Nephron progenitor cell (in vitro differentiated cells): ENCODE data around the gene SLCO3A1.

Experiments used
- DNase-seq: peaks from one replicate; pipeline ENCODE4 v3.0.0; 2021
- H3K27ac Mint-ChIP-seq: 2 replicates; pipeline ENCODE4 v1.8.0; 2021; ENCODE audit warnings: mild to moderate bottlenecking, moderate library complexity, mixed read lengths
- H3K27me3 Mint-ChIP-seq: 2 replicates; pipeline ENCODE4 v1.8.0; 2021; ENCODE audit warnings: mild to moderate bottlenecking, low read depth, mixed read lengths; ENCODE audit not compliant: poor library complexity
- H3K36me3 Mint-ChIP-seq: 2 replicates; pipeline ENCODE4 v1.8.0; 2021; ENCODE audit warnings: low read depth, mixed read lengths
- H3K4me1 Mint-ChIP-seq: 2 replicates; pipeline ENCODE4 v1.8.0; 2021; ENCODE audit warnings: mixed read lengths
- H3K4me3 Mint-ChIP-seq: 2 replicates; pipeline ENCODE4 v1.8.0; 2021; ENCODE audit warnings: mild to moderate bottlenecking, moderate library complexity, mixed read lengths
- H3K9me3 Mint-ChIP-seq: 2 replicates; pipeline ENCODE4 v1.8.0; 2021; ENCODE audit warnings: mild to moderate bottlenecking, moderate library complexity, mixed read lengths
- CTCF ChIP-seq: fragments of 200-600 bp; sonication (generic); IDR thresholded peaks from 2 replicates; pipeline ENCODE4 v1.5.0; 2021; ENCODE audit warnings: antibody characterized with exemption

SLCO3A1 gene

GRCh38 chr15:91997163-91997562, 143.7 kb downstream of the SLCO3A1 start:
- Mint-ChIP-seq H3K27ac (no peak overlapping the region), H3K9me3 (peaks cover 20% of the 10 kb centered on the region), H3K4me1 (no peaks in the 10 kb centered on the region), H3K36me3 (no peaks in the 10 kb centered on the region), H3K4me3 (no peak overlapping the region), H3K27me3 (no peaks in the 10 kb centered on the region)
- no peak for DNase-seq
- TF ChIP-seq CTCF: no peak

- H3K36me3 Mint-ChIP-seq: no peaks in the 10 kb centered on the region
- TF ChIP-seq CTCF: no peak
- peaks cover 15% of the 10 kb centered on the region for H3K27me3 Mint-ChIP-seq
- H3K9me3 Mint-ChIP-seq: peaks cover 20% of the 10 kb centered on the region
- H3K27ac Mint-ChIP-seq: no peak overlapping the region
- no peaks in the 10 kb centered on the region for H3K4me1 Mint-ChIP-seq
- DNase-seq: no peak
- no peak overlapping the region for H3K4me3 Mint-ChIP-seq
These were observed 147.2 kb downstream of the SLCO3A1 start for GRCh38 chr15:92000709-92001108.

GRCh38 chr15:92001307-92001706, 147.8 kb downstream of the SLCO3A1 start:
- Mint-ChIP-seq H3K4me3 (no peak overlapping the region), H3K9me3 (peaks cover 20% of the 10 kb centered on the region), H3K27me3 (peaks cover 15% of the 10 kb centered on the region), H3K4me1 (no peaks in the 10 kb centered on the region), H3K36me3 (no peaks in the 10 kb centered on the region), H3K27ac (no peak overlapping the region)
- DNase-seq: no peak
- no peak for TF ChIP-seq CTCF

- Mint-ChIP-seq H3K9me3 (peaks cover 9% of the 10 kb centered on the region), H3K27me3 (peaks cover 20% of the 10 kb centered on the region), H3K4me3 (no peak overlapping the region), H3K4me1 (no peaks in the 10 kb centered on the region), H3K36me3 (no peaks in the 10 kb centered on the region), H3K27ac (no peak overlapping the region)
- DNase-seq: no peak
- no peak for TF ChIP-seq CTCF
These were observed 149.2 kb downstream of the SLCO3A1 start for GRCh38 chr15:92002666-92003065.

- no peak overlapping the region for H3K4me3 Mint-ChIP-seq
- H3K27ac Mint-ChIP-seq: no peak overlapping the region
- H3K27me3 Mint-ChIP-seq: peaks cover 20% of the 10 kb centered on the region
- H3K4me1 Mint-ChIP-seq: no peaks in the 10 kb centered on the region
- H3K9me3 Mint-ChIP-seq: peaks cover under 1% of the 10 kb centered on the region
- no peak for DNase-seq
- H3K36me3 Mint-ChIP-seq: no peaks in the 10 kb centered on the region
- no peak for TF ChIP-seq CTCF
These were observed 150.1 kb downstream of the SLCO3A1 start for GRCh38 chr15:92003515-92004067.

- no peaks in the 10 kb centered on the region for H3K4me1 Mint-ChIP-seq
- DNase-seq: no peak
- no peaks in the 10 kb centered on the region for H3K36me3 Mint-ChIP-seq
- no peaks in the 10 kb centered on the region for H3K9me3 Mint-ChIP-seq
- H3K27me3 Mint-ChIP-seq: peaks cover 31% of the 10 kb centered on the region
- no peak overlapping the region for H3K4me3 Mint-ChIP-seq
- no peak for TF ChIP-seq CTCF
- H3K27ac Mint-ChIP-seq: no peak overlapping the region
These were observed 151.6 kb downstream of the SLCO3A1 start for GRCh38 chr15:92005154-92005553.
